ENCODE measurements around the gene CIAPIN1. TPM values are rescaled to one million over a fixed set of nuclear protein-coding genes. Genes with fewer than 3 reads are reported as not detected.

The CIAPIN1 gene
- polyA plus RNA-seq, 1 of the 3 experiments (the other 2 are of a cell fraction) = 43.6 TPM

DNA sequence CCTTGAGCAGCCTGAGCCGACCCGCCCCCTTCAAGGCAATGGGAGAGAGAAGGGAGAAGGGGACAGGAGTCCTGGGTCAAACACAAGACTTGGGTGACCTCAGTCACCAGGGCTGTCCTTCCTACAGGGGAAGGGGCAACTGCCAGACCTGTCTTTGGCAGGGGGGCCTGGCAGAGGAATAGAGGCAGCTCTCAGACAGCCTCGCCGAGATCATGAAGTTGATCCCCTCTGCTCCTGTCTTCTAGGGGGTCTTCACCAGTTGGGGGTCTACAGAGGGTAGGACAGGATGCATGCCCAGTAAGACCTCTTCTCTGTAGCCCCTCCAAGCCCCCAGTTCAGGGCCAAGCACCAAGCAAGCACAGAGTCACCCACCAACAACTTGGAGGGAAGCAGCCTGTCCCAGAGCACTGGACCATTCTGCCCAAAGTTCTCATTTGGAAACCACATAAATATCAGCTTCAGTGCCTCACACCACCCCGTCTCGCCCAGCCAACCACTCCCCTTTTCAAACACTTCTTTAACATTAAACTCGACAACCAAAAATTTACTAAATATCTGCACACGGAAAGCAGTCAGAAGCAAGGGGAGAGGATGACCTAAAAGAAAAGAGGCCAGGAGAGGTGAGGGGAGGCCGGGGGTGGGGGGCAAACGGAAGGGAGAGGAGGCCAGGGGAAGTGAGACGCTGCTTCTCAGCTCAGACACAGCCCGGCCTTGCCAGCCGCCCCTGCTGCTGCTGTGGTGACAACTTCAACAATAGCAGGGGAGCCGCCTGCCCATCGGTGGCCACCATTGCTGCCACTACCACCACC lies 31.4 kb upstream of the CIAPIN1 start:
- H3K9me2 ChIP-seq = no peaks in the 10 kb centered on the region
- no peaks in the 10 kb centered on the region for H3K9me3 ChIP-seq
- H3K79me2 ChIP-seq (ENCODE audit: insufficient read depth) = peaks cover 7% of the 10 kb centered on the region; the same call in 1 of the 2 replicates
- H3K4me3 ChIP-seq (ENCODE audit: low read depth in 2 of 2, low read length in 1 of 2) = peak overlapping the region; percentile 48 to 58
- peaks cover 0 to 13% of the 10 kb centered on the region in 2 experiments for H3K36me3 ChIP-seq (replicated peaks in 1 of 2; ENCODE audit: control insufficient read depth in 1 of 2, insufficient read depth in 2 of 2, low read length in 1 of 2)
- WGBS (ENCODE audit: low lambda C conversion rate) = 50% methylated on average over 11 of the region's 15 CpGs
- no peak overlapping the region for H3K9ac ChIP-seq
- TF ChIP-seq SMC3 (IDR thresholded peaks at IDR 0.05; ENCODE audit: low read depth, low read length) (no peak), NFIC (IDR thresholded peaks at IDR 0.05; ENCODE audit: borderline replicate concordance) (no peak), EP300 (IDR thresholded peaks at IDR 0.05; ENCODE audit: borderline replicate concordance in 1 of 2, low read depth in 1 of 2, low read length in 1 of 2) (no peak), FOXJ3 (CRISPR knock-in tag; IDR thresholded peaks at IDR 0.05) (no peak)
- no peaks in the 10 kb centered on the region for H3K27me3 ChIP-seq (ENCODE audit: insufficient read depth)
- POLR2A ChIA-PET = interaction anchor here (0.8 to 10.0 kb wide), 4 partner anchors 16 to 101 kb away, joined by 3 to 152 read pairs (median 7); partner anchors contain the start of gene POLR2C
- H3K4me1 ChIP-seq (ENCODE audit: control insufficient read depth in 1 of 2, insufficient read depth in 2 of 2, low read depth in 1 of 2, low read length in 1 of 2) = peaks cover 14 to 86% of the 10 kb centered on the region in 2 experiments; a peak in 3 of 4 replicates
- peak overlapping the region; percentile 86 for H3K4me2 ChIP-seq
- peak overlapping the region in 1 of 2 experiments; percentile 90; a peak in 2 of 4 replicates for H3K27ac ChIP-seq (ENCODE audit: low read depth in 2 of 2, low read length in 1 of 2)
- CTCF ChIA-PET = interaction anchor here (0.5 to 21.0 kb wide), 7 partner anchors 8 to 178 kb away, joined by 3 to 354 read pairs (median 4); partner anchors contain the start of gene POLR2C
- peaks cover 5% of the 10 kb centered on the region for H3F3A ChIP-seq (replicated peaks; ENCODE audit: insufficient read depth)
- no peak overlapping the region for H2AFZ ChIP-seq (ENCODE audit: low read depth)
- H4K20me1 ChIP-seq (ENCODE audit: insufficient read depth) = 0 out of 2 replicates have a peak, but pooled peaks cover 6% of the 10 kb centered on the region
- DNase-seq = no peak

DNA sequence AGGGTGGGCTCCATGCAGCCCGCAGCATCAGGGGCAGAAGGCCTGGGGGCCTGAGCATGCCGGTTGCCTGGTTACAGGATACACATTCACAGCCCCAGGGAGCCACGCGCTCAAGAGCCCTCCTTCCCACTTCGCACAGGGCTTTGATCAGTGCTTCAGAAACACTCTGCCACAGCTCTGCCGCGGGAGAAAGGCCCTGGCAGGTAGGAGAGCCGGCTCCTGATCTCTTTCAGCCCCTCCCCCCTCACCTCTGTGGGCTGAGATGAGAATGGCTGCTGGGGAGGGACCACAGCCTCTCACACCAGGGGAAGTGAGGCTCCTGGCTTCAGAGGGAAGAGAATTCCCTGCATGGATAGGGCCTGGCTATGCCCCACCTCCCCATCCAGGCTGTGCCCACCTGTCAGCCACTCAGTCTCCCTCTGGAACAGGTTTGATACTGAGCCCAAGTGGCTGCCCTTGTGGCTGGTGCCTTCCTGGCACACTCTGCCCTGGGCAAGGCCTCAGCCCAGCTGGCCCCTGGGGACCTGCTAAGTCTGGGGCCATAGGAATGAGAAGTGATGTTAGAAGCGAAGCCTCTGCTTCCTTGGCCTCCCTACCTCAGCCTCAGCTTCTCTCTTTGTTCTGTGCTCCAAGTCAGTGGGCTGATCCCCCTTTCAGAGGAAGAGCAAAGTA lies 30.5 kb upstream of the CIAPIN1 start:
- Histone ChIP-seq H3K9ac (no peak overlapping the region), H3K4me1 (ENCODE audit: control insufficient read depth in 1 of 2, insufficient read depth in 2 of 2, low read depth in 1 of 2, low read length in 1 of 2) (peaks cover 14 to 86% of the 10 kb centered on the region in 2 experiments; a peak in 3 of 4 replicates), H3K27ac (ENCODE audit: low read depth in 2 of 2, low read length in 1 of 2) (peak overlapping the region in 1 of 2 experiments; percentile 90; a peak in 2 of 4 replicates), H3K9me2 (no peaks in the 10 kb centered on the region), H2AFZ (ENCODE audit: low read depth) (no peak overlapping the region), H3K9me3 (no peaks in the 10 kb centered on the region), H3F3A (replicated peaks; ENCODE audit: insufficient read depth) (peaks cover 5% of the 10 kb centered on the region), H3K4me2 (no peak overlapping the region), H4K20me1 (ENCODE audit: insufficient read depth) (0 out of 2 replicates have a peak, but pooled peaks cover 6% of the 10 kb centered on the region), H3K79me2 (ENCODE audit: insufficient read depth) (peaks cover 7% of the 10 kb centered on the region; the same call in 1 of the 2 replicates), H3K4me3 (ENCODE audit: low read depth in 2 of 2, low read length in 1 of 2) (no peak overlapping the region; a peak in 1 of 4 replicates), H3K36me3 (replicated peaks in 1 of 2; ENCODE audit: control insufficient read depth in 1 of 2, insufficient read depth in 2 of 2, low read length in 1 of 2) (peaks cover 0 to 22% of the 10 kb centered on the region in 2 experiments), H3K27me3 (ENCODE audit: insufficient read depth) (no peaks in the 10 kb centered on the region)
- ChIA-PET POLR2A (no interaction called here), CTCF (interaction anchor here (1.2 to 21.0 kb wide), 3 partner anchors 14 to 49 kb away, joined by 4 to 354 read pairs (median 58); partner anchors contain the start of gene POLR2C)
- 72% methylated on average over 8 of the region's 9 CpGs for WGBS (ENCODE audit: low lambda C conversion rate)
- no peak for TF ChIP-seq USF2 (IDR thresholded peaks at IDR 0.05; ENCODE audit: borderline replicate concordance, low read depth, low read length)
- no peak for TF ChIP-seq RFX5 (IDR thresholded peaks at IDR 0.05; ENCODE audit: low read length)
- no peak for TF ChIP-seq SMC3 (IDR thresholded peaks at IDR 0.05; ENCODE audit: low read depth, low read length)
- TF ChIP-seq ZBTB33 (IDR thresholded peaks at IDR 0.05; ENCODE audit: borderline replicate concordance, low read depth) = no peak
- TF ChIP-seq GABPA (IDR thresholded peaks at IDR 0.05; ENCODE audit: low read depth) = no peak
- TF ChIP-seq, protein P1, sequence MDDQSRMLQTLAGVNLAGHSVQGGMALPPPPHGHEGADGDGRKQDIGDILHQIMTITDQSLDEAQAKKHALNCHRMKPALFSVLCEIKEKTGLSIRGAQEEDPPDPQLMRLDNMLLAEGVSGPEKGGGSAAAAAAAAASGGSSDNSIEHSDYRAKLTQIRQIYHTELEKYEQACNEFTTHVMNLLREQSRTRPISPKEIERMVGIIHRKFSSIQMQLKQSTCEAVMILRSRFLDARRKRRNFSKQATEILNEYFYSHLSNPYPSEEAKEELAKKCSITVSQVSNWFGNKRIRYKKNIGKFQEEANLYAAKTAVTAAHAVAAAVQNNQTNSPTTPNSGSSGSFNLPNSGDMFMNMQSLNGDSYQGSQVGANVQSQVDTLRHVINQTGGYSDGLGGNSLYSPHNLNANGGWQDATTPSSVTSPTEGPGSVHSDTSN (IDR thresholded peaks at IDR 0.05) = no peak
- no peak for TF ChIP-seq FOXJ3 (CRISPR knock-in tag; IDR thresholded peaks at IDR 0.05)
- TF ChIP-seq MAX (IDR thresholded peaks at IDR 0.05; ENCODE audit: low read depth) = no peak
- DNase-seq = peak; percentile 30
